ENCODE data around the gene AIPL1.
A peak's percentile ranks its signal among the peaks of the same experiment; 100 is the strongest.

The AIPL1 gene

DNA sequence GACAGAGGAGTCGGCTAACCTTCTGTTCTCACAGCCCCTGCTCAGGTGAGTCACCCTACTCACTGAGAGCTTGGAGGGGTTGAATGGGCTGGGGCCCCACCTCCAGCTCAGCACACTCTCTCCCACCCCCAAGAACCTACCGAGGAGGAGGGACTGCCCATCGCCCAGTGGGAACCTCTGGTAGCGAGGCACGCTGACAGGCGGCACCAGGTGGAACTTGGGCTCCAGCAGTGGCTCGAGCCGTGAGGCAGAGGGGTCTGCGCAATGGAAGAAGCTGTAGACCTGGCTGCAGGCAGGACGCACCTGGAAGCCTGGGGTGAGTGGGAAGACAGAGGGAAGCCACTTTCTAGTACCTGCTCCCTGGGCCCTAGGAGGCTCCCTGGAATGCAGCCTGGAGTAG is 37.6 kb upstream of the AIPL1 start:
- no peak for FAIRE-seq
- no peak for DNase-seq (ENCODE audit: insufficient read length, low spot score)
- no peak for TF ChIP-seq POLR2A (IDR thresholded peaks at IDR 0.05; ENCODE audit: low read depth, low read length)

- TF ChIP-seq POLR2A (IDR thresholded peaks at IDR 0.05; ENCODE audit: low read depth, low read length): no peak
- DNase-seq (ENCODE audit: insufficient read length, low spot score): peak; percentile 88
- peak; percentile 83 for FAIRE-seq
These were observed 36.9 kb upstream of the AIPL1 start for GRCh38 chr17:6471531-6472465.

DNA sequence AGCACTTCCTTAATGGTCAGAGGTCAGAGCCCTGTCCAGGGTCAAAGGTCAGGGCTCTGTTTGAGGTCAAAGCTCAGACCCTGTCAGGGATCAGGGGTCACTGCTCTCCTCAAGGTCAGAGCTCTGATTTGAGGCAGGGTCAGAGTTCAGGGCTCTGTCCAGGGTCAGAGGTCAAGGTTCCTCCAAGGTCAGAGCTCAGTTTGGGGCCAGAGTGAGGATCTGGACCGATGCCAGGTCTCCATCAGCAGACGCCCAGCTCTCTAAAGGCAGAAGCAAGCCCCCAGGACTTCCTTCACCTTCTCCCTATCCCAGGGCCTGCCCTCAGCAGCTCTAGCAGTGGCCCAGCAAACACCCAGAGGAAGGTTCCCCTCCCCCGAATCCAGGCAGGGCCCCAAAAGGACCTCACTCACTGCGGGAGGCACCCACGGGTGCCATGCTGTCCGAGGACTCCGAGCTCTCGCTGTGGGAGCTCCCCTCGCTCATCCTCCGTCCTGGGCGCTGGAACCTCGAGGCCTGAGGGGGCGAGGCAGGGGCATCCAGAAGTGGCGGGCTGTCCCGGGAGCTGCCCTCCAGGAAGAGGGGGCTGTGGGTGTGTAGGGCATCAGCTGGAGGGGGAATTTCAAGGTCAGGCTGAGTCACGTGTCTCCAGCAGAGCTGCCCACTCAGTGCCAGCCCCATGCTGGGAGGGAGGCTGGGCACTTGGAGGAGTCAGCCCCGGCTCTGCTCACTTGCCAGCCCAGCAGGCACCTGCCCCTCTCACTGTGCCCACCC is 36.0 kb upstream of the AIPL1 start:
- TF ChIP-seq POLR2A (IDR thresholded peaks at IDR 0.05; ENCODE audit: low read depth, low read length): no peak
- DNase-seq (ENCODE audit: insufficient read length, low spot score): peak; percentile 86
- FAIRE-seq: no peak

DNA sequence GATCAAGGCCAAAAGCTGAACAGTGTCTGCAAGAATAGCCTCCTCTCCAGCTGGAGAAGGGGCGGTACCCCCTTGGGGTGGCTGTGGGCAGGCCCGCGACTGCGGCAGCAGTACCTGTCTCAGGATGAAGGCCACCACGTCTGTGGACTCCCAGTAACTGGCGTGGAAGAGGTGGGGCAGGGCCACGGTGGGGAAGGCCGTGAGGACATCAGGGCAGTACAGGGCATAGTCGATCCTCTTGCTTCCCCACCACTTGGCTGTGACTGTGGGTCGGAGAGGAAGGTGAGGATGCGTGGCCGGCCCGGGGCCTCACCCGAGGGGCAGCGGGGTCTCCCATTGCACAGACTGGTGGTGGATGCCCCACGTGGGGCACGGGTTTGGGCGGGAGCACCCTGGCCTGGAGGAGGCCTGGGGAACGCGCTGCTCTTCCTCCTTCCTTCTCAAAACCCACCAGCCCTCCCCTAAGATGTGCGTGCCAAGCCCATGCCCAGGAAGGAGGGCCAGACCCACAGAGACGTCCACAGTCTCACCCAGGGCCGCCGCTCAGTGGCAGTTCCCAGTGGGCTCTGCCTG is 35.3 kb upstream of the AIPL1 start:
- FAIRE-seq: no peak
- no peak for TF ChIP-seq POLR2A (IDR thresholded peaks at IDR 0.05; ENCODE audit: low read depth, low read length)
- DNase-seq (ENCODE audit: insufficient read length, low spot score): no peak

DNA sequence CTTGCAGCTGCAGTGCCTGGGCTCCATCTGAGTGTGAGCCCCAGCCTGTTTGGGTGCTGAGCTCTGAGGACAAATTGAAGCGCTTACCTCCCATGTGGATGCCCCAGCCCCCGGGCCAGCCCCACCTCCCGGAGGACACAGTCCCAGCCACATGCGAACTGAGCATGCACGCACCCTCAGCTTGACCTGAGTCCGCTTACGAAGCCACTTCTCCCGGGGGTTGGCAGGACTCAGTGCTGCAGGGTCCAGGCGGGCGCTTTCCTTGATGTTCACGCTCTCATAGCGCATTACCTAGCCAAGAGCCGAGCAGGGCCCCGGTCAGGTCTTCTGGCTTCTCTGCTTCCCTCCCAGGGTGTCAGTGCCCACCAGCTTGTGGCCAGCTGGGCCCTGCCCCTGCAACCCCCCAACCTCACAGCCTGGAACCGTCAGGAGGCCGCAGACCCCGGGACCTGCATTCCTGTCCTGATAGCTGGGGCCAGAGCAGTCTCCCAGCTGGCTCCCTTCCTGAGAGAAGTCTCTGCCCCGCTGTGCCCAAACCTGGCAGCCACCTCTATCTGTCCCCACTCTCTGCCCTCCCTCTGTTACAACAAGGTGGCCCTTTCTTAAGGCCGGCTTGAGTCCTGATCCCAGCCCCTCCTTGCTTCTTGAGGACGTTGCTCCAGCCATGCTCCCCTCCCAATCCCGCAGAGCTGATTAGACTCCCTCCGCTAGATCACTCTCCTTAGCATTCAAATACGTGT is 33.3 kb upstream of the AIPL1 start:
- no peak for TF ChIP-seq POLR2A (IDR thresholded peaks at IDR 0.05; ENCODE audit: low read depth, low read length)
- FAIRE-seq: no peak
- DNase-seq (ENCODE audit: insufficient read length, low spot score): no peak

DNA sequence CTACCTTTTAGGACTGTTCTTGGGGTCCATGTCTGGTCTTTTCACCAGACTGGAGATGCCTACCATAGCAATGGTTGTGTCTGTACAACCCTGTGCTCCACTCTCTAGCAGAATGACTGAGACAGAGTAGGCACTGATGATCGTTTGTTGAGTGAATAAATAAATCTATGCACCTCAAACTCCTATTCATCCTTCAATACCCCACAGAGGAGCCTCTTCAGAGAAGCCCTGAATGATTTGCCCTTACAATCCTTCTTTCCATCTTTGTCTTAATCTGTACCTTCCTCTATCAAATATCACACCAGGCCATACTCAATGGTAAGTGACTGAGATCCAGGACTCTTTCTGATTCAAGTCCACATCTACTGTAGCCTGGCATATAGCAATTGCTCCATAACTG is 32.6 kb upstream of the AIPL1 start:
- TF ChIP-seq POLR2A (IDR thresholded peaks at IDR 0.05; ENCODE audit: low read depth, low read length): no peak
- FAIRE-seq (no peak), DNase-seq (ENCODE audit: insufficient read length, low spot score) (no peak)

GRCh38 chr17:6465206-6466003 is 30.5 kb upstream of the AIPL1 start:
- DNase-seq (ENCODE audit: insufficient read length, low spot score): no peak
- no peak for FAIRE-seq
- TF ChIP-seq POLR2A (IDR thresholded peaks at IDR 0.05; ENCODE audit: low read depth, low read length): no peak

DNA sequence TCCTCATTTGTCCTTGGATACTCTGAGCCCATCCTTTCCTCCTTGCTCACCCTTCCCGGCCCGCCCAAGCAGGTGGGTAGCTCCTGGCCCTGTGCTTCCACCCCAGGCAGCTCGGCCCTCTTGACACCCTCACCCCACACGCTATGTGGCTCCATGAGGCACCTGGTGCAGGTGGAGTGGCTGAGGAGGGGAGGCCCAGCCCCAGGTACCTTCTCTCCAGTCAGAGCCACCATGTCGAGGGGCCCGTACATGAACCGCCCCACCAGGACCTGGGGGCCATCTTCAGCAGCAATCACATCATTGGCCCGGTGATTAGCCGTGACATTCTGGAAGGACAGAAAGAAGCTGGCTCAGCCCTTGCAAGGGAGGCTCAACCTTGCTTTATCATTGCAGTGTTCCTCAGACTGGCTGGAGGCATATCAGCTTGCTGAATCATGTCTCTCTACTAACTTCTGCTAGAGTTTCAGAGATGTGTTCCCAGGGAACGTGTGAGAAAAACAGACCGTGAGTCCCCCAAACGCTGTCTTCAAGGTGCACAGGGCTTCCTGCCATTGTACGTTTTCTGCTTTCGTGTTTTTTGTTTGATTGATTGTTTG is 29.6 kb upstream of the AIPL1 start:
- TF ChIP-seq POLR2A (IDR thresholded peaks at IDR 0.05; ENCODE audit: low read depth, low read length): no peak
- FAIRE-seq (no peak), DNase-seq (ENCODE audit: insufficient read length, low spot score) (no peak)

DNA sequence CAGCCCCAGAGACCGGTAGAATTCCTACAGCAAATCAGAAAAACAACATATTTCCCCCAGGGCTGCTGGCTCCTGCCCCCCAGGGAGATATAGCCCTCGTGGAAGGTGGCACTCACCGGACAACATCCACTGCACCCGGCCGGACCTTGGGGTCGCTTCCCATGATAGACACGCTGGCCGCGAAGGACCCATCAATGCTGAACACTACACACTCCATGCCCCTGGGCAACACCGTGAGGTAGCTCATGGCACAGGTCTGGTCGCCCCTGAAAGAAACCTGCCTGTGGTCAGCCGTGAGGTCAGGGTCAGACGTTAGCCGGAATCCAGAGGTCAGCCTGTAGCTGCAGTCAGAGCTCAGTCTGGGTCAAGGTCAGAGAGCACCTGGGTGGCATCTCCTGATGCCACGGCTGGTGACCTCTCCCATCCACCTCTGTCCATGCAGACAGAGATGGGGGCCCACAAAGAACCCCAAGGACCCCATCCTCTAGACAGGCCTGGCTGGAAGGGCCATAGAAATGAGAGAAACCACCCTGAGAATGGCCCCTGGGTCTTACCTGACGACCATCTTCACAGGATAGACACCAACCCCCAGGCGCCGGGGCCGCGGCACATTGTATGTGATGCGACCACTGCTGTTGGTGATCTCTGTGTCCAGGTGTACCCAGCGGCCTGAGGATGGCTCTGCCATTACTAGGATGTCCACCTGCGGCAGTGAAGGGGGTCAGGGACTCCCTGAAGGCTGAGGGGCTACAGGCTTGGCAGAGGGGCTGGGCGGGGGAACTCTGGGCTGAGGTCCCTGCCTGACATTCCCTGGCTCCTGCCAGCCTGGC is 28.9 kb upstream of the AIPL1 start:
- FAIRE-seq (no peak), DNase-seq (ENCODE audit: insufficient read length, low spot score) (no peak)
- TF ChIP-seq POLR2A (IDR thresholded peaks at IDR 0.05; ENCODE audit: low read depth, low read length): no peak

- no peak for FAIRE-seq
- no peak for TF ChIP-seq POLR2A (IDR thresholded peaks at IDR 0.05; ENCODE audit: low read depth, low read length)
- no peak for DNase-seq (ENCODE audit: insufficient read length, low spot score)
These were observed 27.8 kb upstream of the AIPL1 start for GRCh38 chr17:6462692-6463091.

DNA sequence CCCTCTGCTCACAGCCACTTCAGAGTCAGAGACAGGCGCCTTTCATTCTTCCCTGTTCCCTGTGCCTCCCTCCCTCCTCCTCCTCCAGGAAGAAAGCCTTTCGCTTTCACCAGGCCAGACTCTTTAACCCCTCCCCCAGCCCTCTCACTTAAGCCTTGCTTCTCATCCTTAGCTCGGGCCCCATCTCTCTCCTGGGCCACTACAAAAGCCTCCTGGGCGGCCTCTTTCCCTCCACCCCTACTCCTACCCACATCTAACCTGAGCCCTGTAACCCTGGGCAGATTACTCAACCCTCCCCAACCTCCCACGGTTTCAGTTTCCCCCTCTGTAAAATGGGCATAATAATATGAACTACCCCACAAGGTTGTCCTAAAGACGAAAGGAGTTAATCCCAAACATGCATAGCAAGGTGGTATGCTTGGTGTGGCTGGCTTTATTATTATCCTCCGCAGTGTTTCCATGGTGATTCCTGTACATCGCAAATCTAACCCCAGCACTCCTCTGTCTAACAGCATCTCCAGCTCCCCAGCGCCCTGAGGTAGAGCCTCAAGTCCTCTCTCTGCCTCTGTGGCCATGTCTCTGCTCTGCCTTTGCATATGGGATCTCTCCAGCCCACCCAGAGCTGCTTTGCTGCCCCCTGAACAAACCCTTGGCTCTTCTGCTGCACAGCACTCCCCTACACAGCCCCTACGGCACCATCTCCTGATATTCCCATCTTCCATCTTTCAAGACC is 27.0 kb upstream of the AIPL1 start:
- no peak for DNase-seq (ENCODE audit: insufficient read length, low spot score)
- FAIRE-seq: no peak
- TF ChIP-seq POLR2A (IDR thresholded peaks at IDR 0.05; ENCODE audit: low read depth, low read length): no peak
